Lower leg skin (tissue), 3 donors: Measurements from ENCODE around the gene RAD51B.

Source experiments
- CTCF ChIP-seq, 3 donors: fragments of 450-650 bp; IDR thresholded peaks; one replicate each; pipeline ENCODE4 v1.5.1; 2016; ENCODE audit warnings: antibody characterized with exemption in 3 of 3, mild to moderate bottlenecking in 3 of 3, moderate library complexity in 2 of 3
- POLR2A ChIP-seq, 2 donors: fragments of 450-650 bp; IDR thresholded peaks; one replicate each; pipeline ENCODE4 v1.6.1; 2016 to 2017; ENCODE audit warnings: antibody characterized with exemption in 2 of 2, mild to moderate bottlenecking in 1 of 2, moderate library complexity in 1 of 2

- TF ChIP-seq CTCF (IDR thresholded peaks at IDR 0.05) (no peak), POLR2A (IDR thresholded peaks at IDR 0.05) (no peak)
Observed at GRCh38 chr14:68424443-68425172, 605.0 kb downstream of the RAD51B start.
